LNCAP (cell line): ENCODE measurements around the gene ARHGEF16.

Source experiments
- TF ChIP-seq, protein P1 (sequence below): fragments of 450-650 bp; IDR thresholded peaks from 2 replicates; pipeline ENCODE4 v1.5.1; 2017; ENCODE audit warnings: mild to moderate bottlenecking

Gene ARHGEF16

DNA sequence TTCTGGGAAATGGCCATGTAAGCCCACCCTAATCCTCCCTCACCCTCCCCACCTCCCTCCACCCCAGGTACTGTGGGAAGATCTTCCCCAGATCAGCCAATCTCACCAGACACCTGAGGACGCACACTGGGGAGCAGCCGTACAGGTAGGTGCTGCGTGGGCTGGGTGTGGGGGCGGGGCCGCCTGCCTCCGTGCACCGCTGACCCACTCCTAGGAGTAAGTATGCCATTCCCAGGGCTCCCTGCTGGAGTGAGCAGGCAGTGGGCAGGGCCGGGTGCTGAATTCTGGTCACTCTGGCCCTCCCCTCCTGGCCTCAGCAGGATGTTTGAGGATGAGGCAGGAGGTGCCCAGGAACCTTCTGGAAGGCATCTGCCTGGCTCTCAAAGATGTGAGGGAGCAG, 35.9 kb upstream of the ARHGEF16 start:
- TF ChIP-seq, protein P1, sequence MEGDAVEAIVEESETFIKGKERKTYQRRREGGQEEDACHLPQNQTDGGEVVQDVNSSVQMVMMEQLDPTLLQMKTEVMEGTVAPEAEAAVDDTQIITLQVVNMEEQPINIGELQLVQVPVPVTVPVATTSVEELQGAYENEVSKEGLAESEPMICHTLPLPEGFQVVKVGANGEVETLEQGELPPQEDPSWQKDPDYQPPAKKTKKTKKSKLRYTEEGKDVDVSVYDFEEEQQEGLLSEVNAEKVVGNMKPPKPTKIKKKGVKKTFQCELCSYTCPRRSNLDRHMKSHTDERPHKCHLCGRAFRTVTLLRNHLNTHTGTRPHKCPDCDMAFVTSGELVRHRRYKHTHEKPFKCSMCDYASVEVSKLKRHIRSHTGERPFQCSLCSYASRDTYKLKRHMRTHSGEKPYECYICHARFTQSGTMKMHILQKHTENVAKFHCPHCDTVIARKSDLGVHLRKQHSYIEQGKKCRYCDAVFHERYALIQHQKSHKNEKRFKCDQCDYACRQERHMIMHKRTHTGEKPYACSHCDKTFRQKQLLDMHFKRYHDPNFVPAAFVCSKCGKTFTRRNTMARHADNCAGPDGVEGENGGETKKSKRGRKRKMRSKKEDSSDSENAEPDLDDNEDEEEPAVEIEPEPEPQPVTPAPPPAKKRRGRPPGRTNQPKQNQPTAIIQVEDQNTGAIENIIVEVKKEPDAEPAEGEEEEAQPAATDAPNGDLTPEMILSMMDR, result no peak

- TF ChIP-seq, protein P1, result no peak
Measured at GRCh38 chr1:3419415-3420204, 34.9 kb upstream of the ARHGEF16 start.

DNA sequence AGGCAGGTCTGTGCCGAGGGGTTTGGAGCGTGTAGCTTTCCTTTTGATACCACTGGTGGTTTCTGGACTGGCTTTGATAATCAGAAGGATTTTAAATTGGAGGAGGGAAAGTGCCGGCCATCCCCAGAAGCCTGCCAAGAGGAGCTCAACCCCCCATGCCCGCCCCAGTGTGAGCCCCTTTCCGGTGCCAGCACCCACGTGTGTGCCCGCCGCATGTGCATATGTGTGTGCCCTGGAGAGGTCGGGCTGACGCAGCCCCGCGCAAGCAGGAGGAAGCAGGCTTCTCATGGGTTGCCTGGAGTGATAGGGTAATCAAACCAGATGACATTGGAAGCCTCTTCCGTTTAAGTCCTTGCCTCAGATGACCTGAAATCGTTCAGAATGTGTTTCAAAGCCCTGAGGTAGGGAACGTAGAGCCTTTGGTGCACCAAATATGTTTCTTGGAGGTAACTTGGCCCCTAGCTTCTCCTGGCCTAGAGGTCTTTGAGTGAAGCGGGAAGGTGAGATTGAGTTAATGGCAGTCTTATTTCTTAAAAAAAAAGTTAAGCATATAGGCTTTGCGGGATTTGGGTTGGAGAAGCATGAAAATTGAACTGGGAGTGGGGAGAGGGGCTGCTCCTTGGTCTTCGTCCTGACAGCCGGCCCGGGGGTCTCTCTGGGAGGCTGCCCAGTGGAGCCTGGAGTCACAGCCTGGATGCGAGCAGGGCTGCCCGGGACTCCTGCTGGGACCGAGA, 34.1 kb upstream of the ARHGEF16 start:
- TF ChIP-seq, protein P1, result no peak

GRCh38 chr1:3422638-3423037, 31.8 kb upstream of the ARHGEF16 start:
- TF ChIP-seq, protein P1, result no peak

GRCh38 chr1:3423245-3423829, 31.1 kb upstream of the ARHGEF16 start:
- TF ChIP-seq, protein P1, result no peak

GRCh38 chr1:3423896-3424611, 30.4 kb upstream of the ARHGEF16 start:
- TF ChIP-seq, protein P1, result no peak

- TF ChIP-seq, protein P1, result no peak
Measured at GRCh38 chr1:3425486-3426215, 28.8 kb upstream of the ARHGEF16 start.
